Astrocyte (in vitro differentiated cells and primary cell): ENCODE measurements around the gene FMN1. TPM values are rescaled to one million over a fixed set of nuclear protein-coding genes. Genes with fewer than 3 reads are reported as not detected.
A peak's percentile ranks its signal among the peaks of the same experiment; 100 is the strongest.

Source experiments
- DNase-seq: peaks from one replicate; pipeline ENCODE4 v3.0.0-alpha.2; 2010; ENCODE audit warnings: low read depth
- FAIRE-seq: peaks from 2 replicates; lab custom pipeline; 2011; peaks lifted over from hg19 to GRCh38; lab: Jason Lieb, UNC
- H2AFZ ChIP-seq: 2 replicates; pipeline ENCODE4 v1.6.0; 2012; ENCODE audit warnings: low read depth, low read length, inconsistent platforms
- H3K27ac ChIP-seq: 2 replicates; pipeline ENCODE4 v1.5.1; 2011; ENCODE audit warnings: low read depth, low read length, inconsistent platforms
- H3K27me3 ChIP-seq: 2 replicates; pipeline ENCODE4 v1.6.0; 2011; ENCODE audit warnings: low read length, inconsistent platforms; ENCODE audit not compliant: insufficient read depth
- H3K36me3 ChIP-seq: 2 replicates; pipeline ENCODE4 v1.5.1; 2011; ENCODE audit warnings: low read length, inconsistent platforms; ENCODE audit not compliant: insufficient read depth
- H3K4me1 ChIP-seq: 2 replicates; pipeline ENCODE4 v1.5.1; 2011; ENCODE audit warnings: low read length, inconsistent platforms; ENCODE audit not compliant: insufficient read depth
- H3K4me2 ChIP-seq: 2 replicates; pipeline ENCODE4 v1.6.0; 2012; ENCODE audit warnings: low read length, inconsistent platforms
- H3K4me3 ChIP-seq: 2 replicates; pipeline ENCODE4 v1.5.1; 2011; ENCODE audit warnings: low read depth, mild to moderate bottlenecking, low read length, inconsistent platforms; ENCODE audit not compliant: insufficient read depth
- H3K79me2 ChIP-seq: 2 replicates; pipeline ENCODE4 v1.6.0; 2012; ENCODE audit warnings: mild to moderate bottlenecking, low read length, inconsistent platforms; ENCODE audit not compliant: insufficient read depth
- H3K9ac ChIP-seq: 2 replicates; pipeline ENCODE4 v1.6.0; 2012; ENCODE audit warnings: mild to moderate bottlenecking, low read length, inconsistent platforms
- H3K9me3 ChIP-seq: 2 replicates; pipeline ENCODE4 v1.5.1; 2012; ENCODE audit warnings: low read depth, mild to moderate bottlenecking, low read length, inconsistent platforms; ENCODE audit not compliant: insufficient read depth
- H4K20me1 ChIP-seq: 2 replicates; pipeline ENCODE4 v1.6.0; 2012; ENCODE audit warnings: low read length, inconsistent platforms; ENCODE audit not compliant: insufficient read depth
- H3K27ac Mint-ChIP-seq: one replicate; pipeline ENCODE4 v1.8.0; 2021; ENCODE audit warnings: mild to moderate bottlenecking, mixed read lengths; ENCODE audit not compliant: unreplicated experiment
- H3K27me3 Mint-ChIP-seq: one replicate; pipeline ENCODE4 v1.8.0; 2021; ENCODE audit warnings: low read depth, mixed read lengths; ENCODE audit not compliant: unreplicated experiment
- H3K36me3 Mint-ChIP-seq: one replicate; pipeline ENCODE4 v1.8.0; 2021; ENCODE audit warnings: low read depth, mixed read lengths; ENCODE audit not compliant: unreplicated experiment
- H3K4me1 Mint-ChIP-seq: one replicate; pipeline ENCODE4 v1.8.0; 2021; ENCODE audit warnings: low read depth, mixed read lengths; ENCODE audit not compliant: unreplicated experiment
- H3K4me3 Mint-ChIP-seq: one replicate; pipeline ENCODE4 v1.8.0; 2021; ENCODE audit warnings: mild to moderate bottlenecking, moderate library complexity, mixed read lengths; ENCODE audit not compliant: unreplicated experiment
- H3K9me3 Mint-ChIP-seq: one replicate; pipeline ENCODE4 v1.8.0; 2021; ENCODE audit warnings: mild to moderate bottlenecking, mixed read lengths; ENCODE audit not compliant: unreplicated experiment
- EZH2 ChIP-seq: IDR thresholded peaks from 2 replicates; pipeline ENCODE4 v1.6.1; 2012; ENCODE audit warnings: mild to moderate bottlenecking, low read length, inconsistent platforms; ENCODE audit not compliant: insufficient read depth
- total RNA-seq: library from RNA; stranded (reverse); gene quantifications from 2 replicates; pipeline ENCODE4 v1.2.1, GENCODE V29; 2021
- TF ChIP-seq, protein P1 (sequence below): IDR thresholded peaks from 2 replicates; pipeline ENCODE4 v1.5.1; 2011; ENCODE audit warnings: low read depth, mild to moderate bottlenecking, inconsistent platforms, low read length, moderate library complexity; ENCODE audit not compliant: insufficient read depth

The FMN1 gene
- total RNA-seq, 1 donor from 2014 or later: 5.3 TPM

DNA sequence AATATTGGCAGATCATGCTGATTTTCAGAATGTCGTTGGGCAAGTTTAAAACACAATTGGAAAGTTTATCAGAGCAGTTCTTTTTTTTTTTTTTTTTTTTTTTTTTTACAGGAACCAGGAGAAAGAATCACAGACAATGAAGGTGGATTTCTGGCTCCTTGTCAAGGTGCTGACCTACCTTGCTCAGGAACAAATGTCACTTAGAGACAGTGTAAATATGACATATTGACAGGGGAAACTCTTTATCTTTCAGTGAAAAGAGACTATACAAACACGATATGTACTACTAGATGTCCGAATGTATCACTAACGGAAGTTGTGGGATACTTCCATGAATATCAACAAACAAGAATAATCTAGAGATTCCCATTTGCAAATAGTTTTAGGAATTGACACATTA is 237.3 kb downstream of the FMN1 start:
- DNase-seq (no peak), FAIRE-seq (no peak)
- Mint-ChIP-seq H3K36me3 (peaks cover 1% of the 10 kb centered on the region), H3K9me3 (no peaks in the 10 kb centered on the region), H3K27ac (no peak overlapping the region), H3K27me3 (no peaks in the 10 kb centered on the region), H3K4me3 (no peak overlapping the region), H3K4me1 (peaks cover 9% of the 10 kb centered on the region)
- no peak overlapping the region for H3K27ac ChIP-seq
- no peak overlapping the region for H2AFZ ChIP-seq
- no peak overlapping the region for H3K9ac ChIP-seq
- H3K79me2 ChIP-seq: no peaks in the 10 kb centered on the region
- H3K4me3 ChIP-seq: no peak overlapping the region
- H4K20me1 ChIP-seq: no peaks in the 10 kb centered on the region
- H3K27me3 ChIP-seq: no peaks in the 10 kb centered on the region
- H3K36me3 ChIP-seq: no peaks in the 10 kb centered on the region
- no peak for TF ChIP-seq EZH2
- TF ChIP-seq, protein P1, sequence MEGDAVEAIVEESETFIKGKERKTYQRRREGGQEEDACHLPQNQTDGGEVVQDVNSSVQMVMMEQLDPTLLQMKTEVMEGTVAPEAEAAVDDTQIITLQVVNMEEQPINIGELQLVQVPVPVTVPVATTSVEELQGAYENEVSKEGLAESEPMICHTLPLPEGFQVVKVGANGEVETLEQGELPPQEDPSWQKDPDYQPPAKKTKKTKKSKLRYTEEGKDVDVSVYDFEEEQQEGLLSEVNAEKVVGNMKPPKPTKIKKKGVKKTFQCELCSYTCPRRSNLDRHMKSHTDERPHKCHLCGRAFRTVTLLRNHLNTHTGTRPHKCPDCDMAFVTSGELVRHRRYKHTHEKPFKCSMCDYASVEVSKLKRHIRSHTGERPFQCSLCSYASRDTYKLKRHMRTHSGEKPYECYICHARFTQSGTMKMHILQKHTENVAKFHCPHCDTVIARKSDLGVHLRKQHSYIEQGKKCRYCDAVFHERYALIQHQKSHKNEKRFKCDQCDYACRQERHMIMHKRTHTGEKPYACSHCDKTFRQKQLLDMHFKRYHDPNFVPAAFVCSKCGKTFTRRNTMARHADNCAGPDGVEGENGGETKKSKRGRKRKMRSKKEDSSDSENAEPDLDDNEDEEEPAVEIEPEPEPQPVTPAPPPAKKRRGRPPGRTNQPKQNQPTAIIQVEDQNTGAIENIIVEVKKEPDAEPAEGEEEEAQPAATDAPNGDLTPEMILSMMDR: no peak
- peaks cover 8% of the 10 kb centered on the region for H3K4me1 ChIP-seq
- H3K9me3 ChIP-seq: no peaks in the 10 kb centered on the region
- no peak overlapping the region for H3K4me2 ChIP-seq

DNA sequence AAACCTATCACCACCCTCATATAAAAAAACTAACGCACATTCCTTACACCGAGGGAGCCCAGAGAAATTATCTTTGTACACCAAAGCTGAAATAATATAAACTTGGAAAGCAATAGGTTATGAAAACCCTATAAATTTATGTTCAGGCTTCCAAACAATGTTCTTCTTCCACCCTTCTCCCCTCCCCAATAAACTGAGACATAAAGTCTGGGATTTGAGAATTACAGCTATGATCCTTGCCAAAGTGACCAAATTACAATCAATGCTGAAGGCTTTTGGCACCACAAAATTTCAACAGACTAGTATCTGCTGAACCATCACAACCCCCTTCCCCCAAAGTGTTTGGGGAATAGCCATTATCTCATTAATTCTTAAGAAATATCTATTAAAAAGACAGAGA is 237.8 kb downstream of the FMN1 start:
- Mint-ChIP-seq H3K27me3 (no peaks in the 10 kb centered on the region), H3K27ac (no peak overlapping the region)

DNA sequence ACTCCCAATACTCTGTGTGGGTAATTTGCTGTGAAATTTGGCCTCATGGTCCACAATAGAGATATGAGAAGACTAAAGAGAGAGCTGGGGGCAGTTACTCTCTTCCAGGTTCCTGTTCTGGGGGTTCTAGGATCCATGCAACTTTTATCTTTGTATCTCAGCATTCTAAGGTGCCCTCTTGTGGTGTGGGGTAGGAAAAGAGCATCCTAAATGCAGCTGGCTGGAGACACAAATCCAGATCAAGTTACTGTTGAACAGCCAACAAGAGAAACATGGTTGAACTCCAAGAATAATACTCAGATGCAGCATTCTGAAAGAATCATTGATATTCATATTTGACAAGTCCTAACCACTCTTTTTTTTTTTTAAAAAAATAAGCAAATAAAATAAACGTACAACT is 238.5 kb downstream of the FMN1 start:
- Mint-ChIP-seq H3K4me3 (no peak overlapping the region), H3K4me1 (peaks cover 9% of the 10 kb centered on the region), H3K27ac (no peak overlapping the region), H3K27me3 (no peaks in the 10 kb centered on the region), H3K36me3 (peaks cover 1% of the 10 kb centered on the region), H3K9me3 (no peaks in the 10 kb centered on the region)
- Histone ChIP-seq H3K9ac (peak overlapping the region; percentile 18), H4K20me1 (no peaks in the 10 kb centered on the region), H3K27me3 (no peaks in the 10 kb centered on the region), H3K4me3 (no peak overlapping the region), H3K27ac (no peak overlapping the region), H3K9me3 (no peaks in the 10 kb centered on the region), H3K4me1 (peaks cover 8% of the 10 kb centered on the region), H2AFZ (no peak overlapping the region), H3K79me2 (no peaks in the 10 kb centered on the region), H3K4me2 (no peak overlapping the region), H3K36me3 (no peaks in the 10 kb centered on the region)
- peak; percentile 89 for DNase-seq
- FAIRE-seq: peak; percentile 55
- TF ChIP-seq, protein P1: peak; percentile 65
- no peak for TF ChIP-seq EZH2

More for the DNA sequence above, 237.8 kb downstream of the FMN1 start:
- TF ChIP-seq, protein P1: no peak
- no peak for TF ChIP-seq EZH2
- Histone ChIP-seq H3K79me2 (no peaks in the 10 kb centered on the region), H3K4me2 (no peak overlapping the region), H4K20me1 (no peaks in the 10 kb centered on the region), H3K27ac (no peak overlapping the region), H2AFZ (no peak overlapping the region), H3K36me3 (no peaks in the 10 kb centered on the region), H3K27me3 (no peaks in the 10 kb centered on the region), H3K9me3 (no peaks in the 10 kb centered on the region), H3K4me1 (peaks cover 8% of the 10 kb centered on the region), H3K9ac (peak overlapping the region; percentile 18), H3K4me3 (no peak overlapping the region)
- Mint-ChIP-seq H3K36me3 (peaks cover 1% of the 10 kb centered on the region), H3K9me3 (no peaks in the 10 kb centered on the region), H3K4me1 (peaks cover 9% of the 10 kb centered on the region), H3K4me3 (no peak overlapping the region)
- DNase-seq: no peak
- FAIRE-seq: no peak
